SK-N-SH (cell line): ENCODE measurements around the gene DVL1. TPM values are rescaled to one million over a fixed set of nuclear protein-coding genes. Genes with fewer than 3 reads are reported as not detected.

Source experiments
- CTCF ChIA-PET: fragments of 300-600, 350-600 bp; formaldehyde crosslinking; extraction: SDS; loops from one replicate; lab custom pipeline; 2021; lab: Yijun Ruan, JAX
- POLR2A ChIA-PET: fragments of 350-600 bp; sonication (Branson Sonifier 250); formaldehyde crosslinking; extraction: SDS; loops from one replicate; lab custom pipeline; 2020; ENCODE audit warnings: antibody characterized with exemption, inconsistent platforms; lab: Yijun Ruan, JAX
- DNase-seq: peaks from one replicate; pipeline ENCODE4 v3.0.0; 2012
- H2AFZ ChIP-seq: fragments of 200-600 bp; sonication (generic); 2 replicates; pipeline ENCODE4 v1.8.1; 2016; ENCODE audit warnings: antibody characterized with exemption, mild to moderate bottlenecking, low read depth
- H3F3A ChIP-seq: fragments of 200-600 bp; sonication (generic); replicated peaks from 2 replicates; pipeline ENCODE3; 2016; ENCODE audit warnings: antibody characterized with exemption, mild to moderate bottlenecking; ENCODE audit not compliant: insufficient read depth
- H3K27ac ChIP-seq, 2 experiments: fragments of 200-500 bp in 1 of 2; fragments of 200-600 bp in 1 of 2; sonication (Bioruptor generic) in 1 of 2; sonication (generic), shearing (Covaris generic) in 1 of 2; 2 replicates each; pipeline versions ENCODE4 v1.5.1 to v1.6.1; 2014 to 2016; ENCODE audit warnings: low read depth in 2 of 2, inconsistent platforms in 1 of 2, low read length in 1 of 2, mild to moderate bottlenecking in 1 of 2, mixed read lengths in 1 of 2
- H3K27me3 ChIP-seq: fragments of 200-600 bp; sonication (generic), shearing (Covaris generic); 2 replicates; pipeline ENCODE4 v1.6.1; 2016; ENCODE audit warnings: mixed run types; ENCODE audit not compliant: insufficient read depth
- H3K36me3 ChIP-seq, 2 experiments: fragments of 200-500 bp in 1 of 2; fragments of 200-600 bp in 1 of 2; sonication (Bioruptor generic) in 1 of 2; sonication (generic) in 1 of 2; replicated peaks in 1 of 2; 2 replicates each; pipeline versions ENCODE3 to v1.5.1; 2014 to 2016; ENCODE audit warnings: low read length in 1 of 2, mild to moderate bottlenecking in 1 of 2; ENCODE audit not compliant: insufficient read depth in 2 of 2, control insufficient read depth in 1 of 2
- H3K4me1 ChIP-seq, 2 experiments: fragments of 200-500 bp in 1 of 2; fragments of 200-600 bp in 1 of 2; sonication (Bioruptor generic) in 1 of 2; sonication (generic), shearing (Covaris generic) in 1 of 2; 2 replicates each; pipeline versions ENCODE4 v1.5.1 to v1.6.1; 2014 to 2016; ENCODE audit warnings: low read depth in 1 of 2, low read length in 1 of 2, mixed run types in 1 of 2; ENCODE audit not compliant: insufficient read depth in 2 of 2, control insufficient read depth in 1 of 2
- H3K4me2 ChIP-seq: fragments of 200-600 bp; sonication (generic), shearing (Covaris generic); 2 replicates; pipeline ENCODE4 v1.6.1; 2017; ENCODE audit warnings: mixed run types
- H3K4me3 ChIP-seq, 2 experiments: fragments of 200-500 bp in 1 of 2; fragments of 200-600 bp in 1 of 2; sonication (Bioruptor generic) in 1 of 2; sonication (generic), shearing (Covaris generic) in 1 of 2; 2 replicates each; pipeline versions ENCODE4 v1.5.1 to v1.8.1; 2014 to 2016; ENCODE audit warnings: low read depth in 2 of 2, inconsistent platforms in 1 of 2, low read length in 1 of 2, mild to moderate bottlenecking in 1 of 2, mixed read lengths in 1 of 2, moderate library complexity in 1 of 2
- H3K79me2 ChIP-seq: fragments of 200-600 bp; sonication (generic); 2 replicates; pipeline ENCODE4 v1.8.1; 2017; ENCODE audit warnings: mild to moderate bottlenecking; ENCODE audit not compliant: insufficient read depth
- H3K9ac ChIP-seq: fragments of 200-600 bp; sonication (generic); 2 replicates; pipeline ENCODE4 v1.6.1; 2017; ENCODE audit warnings: mixed run types
- H3K9me2 ChIP-seq: fragments of 200-600 bp; sonication (generic); 2 replicates; pipeline ENCODE4 v1.6.1; 2017; ENCODE audit warnings: mixed run types
- H3K9me3 ChIP-seq: fragments of 200-600 bp; sonication (generic); 2 replicates; pipeline ENCODE4 v1.6.1; 2017; ENCODE audit warnings: mixed run types, mild to moderate bottlenecking, moderate library complexity
- H4K20me1 ChIP-seq: fragments of 200-600 bp; sonication (generic); 2 replicates; pipeline ENCODE4 v1.6.1; 2017; ENCODE audit warnings: mild to moderate bottlenecking, mixed run types; ENCODE audit not compliant: insufficient read depth
- CHD2 ChIP-seq: fragments of 150-350 bp; IDR thresholded peaks from 2 replicates; pipeline ENCODE4 v1.6.1; 2018; ENCODE audit warnings: low read length; ENCODE audit not compliant: partially characterized antibody
- ELF1 ChIP-seq: IDR thresholded peaks from 2 replicates; pipeline ENCODE4 v1.4.0; 2012
- EZH2phosphoT487 ChIP-seq: fragments of 200-600 bp; sonication (generic); IDR thresholded peaks from 2 replicates; pipeline ENCODE4 v1.6.1; 2017; ENCODE audit warnings: low read depth, mixed run types, mild to moderate bottlenecking, antibody characterized with exemption, moderate library complexity, borderline replicate concordance
- FOXM1 ChIP-seq: IDR thresholded peaks from 2 replicates; pipeline ENCODE4 v1.4.0; 2012; ENCODE audit warnings: low read depth, mild to moderate bottlenecking
- IRF3 ChIP-seq: fragments of 150-350 bp; IDR thresholded peaks from 2 replicates; pipeline ENCODE4 v1.6.1; 2016; ENCODE audit warnings: mild to moderate bottlenecking, low read depth, low read length
- JUND ChIP-seq: IDR thresholded peaks from 2 replicates; pipeline ENCODE4 v1.4.0; 2012
- MAX ChIP-seq: IDR thresholded peaks from 2 replicates; pipeline ENCODE4 v1.4.0; 2012; ENCODE audit warnings: low read depth
- MXI1 ChIP-seq: IDR thresholded peaks from 2 replicates; pipeline ENCODE4 v1.6.1; 2012; ENCODE audit warnings: mild to moderate bottlenecking, low read depth, low read length, improper control_type of control experiment
- NFIC ChIP-seq: IDR thresholded peaks from 2 replicates; pipeline ENCODE4 v1.4.0; 2012; ENCODE audit warnings: borderline replicate concordance
- NRF1 ChIP-seq: IDR thresholded peaks from 2 replicates; pipeline ENCODE4 v1.6.1; 2012; ENCODE audit warnings: low read depth, mild to moderate bottlenecking, low read length
- POLR2AphosphoS5 ChIP-seq: IDR thresholded peaks from 2 replicates; pipeline ENCODE4 v1.6.1; 2012; ENCODE audit warnings: low read depth, low read length
- TCF12 ChIP-seq: IDR thresholded peaks from 2 replicates; pipeline ENCODE4 v1.4.0; 2012
- USF2 ChIP-seq: fragments of 150-350 bp; IDR thresholded peaks from 2 replicates; pipeline ENCODE4 v1.6.1; 2017; ENCODE audit warnings: antibody characterized with exemption, low read length, low read depth, borderline replicate concordance
- YY1 ChIP-seq: IDR thresholded peaks from 2 replicates; pipeline ENCODE4 v1.4.0; 2012; ENCODE audit warnings: low read depth, mild to moderate bottlenecking
- WGBS: methylation state at CpG from one replicate; pipeline ENCODE4 v1.1.6; 2017; ENCODE audit warnings: low lambda C conversion rate; 5-methylcytosine and 5-hydroxymethylcytosine counted together
- polyA plus RNA-seq, 3 experiments: library from polyadenylated mRNA; depleted of rRNA; stranded (reverse); fragments of >200 nt; gene quantifications; 2 replicates each; pipeline ENCODE4 v1.2.3, GENCODE V29; 2012
- TF ChIP-seq, protein P1 (sequence below): IDR thresholded peaks from 2 replicates; pipeline ENCODE4; 2012
- TF ChIP-seq, protein P2 (sequence below): IDR thresholded peaks from 2 replicates; pipeline ENCODE4 v1.6.1; 2012; ENCODE audit warnings: mild to moderate bottlenecking, low read depth, low read length, moderate library complexity

Gene DVL1
- polyA plus RNA-seq, 1 of the 3 experiments (the other 2 are of a cell fraction) = 32.0 TPM

DNA sequence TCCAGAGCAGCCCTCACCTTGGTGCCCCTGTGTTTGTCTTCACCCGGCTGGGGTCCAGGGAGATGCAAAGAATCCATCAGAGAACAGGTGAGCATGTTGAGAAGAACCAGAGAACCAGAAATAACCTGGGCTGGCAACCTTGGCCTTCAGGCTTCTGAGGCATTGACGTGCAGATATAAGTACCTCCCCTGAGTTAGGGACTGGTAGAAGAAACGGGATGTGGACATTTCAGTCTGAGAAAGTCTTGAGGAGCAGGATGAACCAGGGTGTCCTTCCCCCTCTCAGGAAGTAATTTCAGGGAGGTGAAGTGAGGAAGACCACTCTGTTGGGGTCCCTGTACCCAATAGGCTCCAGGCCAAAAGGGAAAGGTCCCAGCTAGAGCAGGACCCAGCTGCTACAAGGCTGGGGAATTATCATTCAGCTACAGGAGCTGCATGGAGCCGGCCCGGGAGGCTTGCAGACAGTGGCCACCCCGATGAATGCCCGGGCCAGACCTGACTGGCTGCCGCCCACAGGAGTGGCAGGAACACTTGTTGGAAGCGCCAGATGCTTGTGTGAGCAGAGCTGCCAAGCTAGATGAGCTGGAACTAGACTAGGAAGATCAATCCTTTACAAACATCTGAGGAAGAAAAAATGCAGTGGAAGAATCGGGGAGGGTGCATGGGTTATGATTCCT, 27.5 kb upstream of the DVL1 start:
- ChIA-PET POLR2A (no interaction called here), CTCF (interaction anchor here (0.6 to 1.5 kb wide), 5 partner anchors 8 to 129 kb away, joined by 3 to 6 read pairs (median 3); no protein-coding TSS in a partner anchor)
- Histone ChIP-seq H3K27ac (no peak overlapping the region), H2AFZ (no peak overlapping the region), H4K20me1 (no peaks in the 10 kb centered on the region), H3K9me3 (no peaks in the 10 kb centered on the region), H3K4me2 (no peak overlapping the region), H3K79me2 (peaks cover 36% of the 10 kb centered on the region), H3K27me3 (no peaks in the 10 kb centered on the region), H3K36me3 (peaks cover 0 to 8% of the 10 kb centered on the region in 2 experiments), H3K4me1 (peaks cover 0 to 27% of the 10 kb centered on the region in 2 experiments; a peak in 1 of 4 replicates), H3K9me2 (no peaks in the 10 kb centered on the region), H3K9ac (no peak overlapping the region)
- TF ChIP-seq NRF1 = no peak
- TF ChIP-seq IRF3 = no peak
- no peak for TF ChIP-seq CHD2
- TF ChIP-seq TCF12 = no peak
- no peak for TF ChIP-seq ELF1
- no peak for TF ChIP-seq FOXM1
- TF ChIP-seq, protein P1, sequence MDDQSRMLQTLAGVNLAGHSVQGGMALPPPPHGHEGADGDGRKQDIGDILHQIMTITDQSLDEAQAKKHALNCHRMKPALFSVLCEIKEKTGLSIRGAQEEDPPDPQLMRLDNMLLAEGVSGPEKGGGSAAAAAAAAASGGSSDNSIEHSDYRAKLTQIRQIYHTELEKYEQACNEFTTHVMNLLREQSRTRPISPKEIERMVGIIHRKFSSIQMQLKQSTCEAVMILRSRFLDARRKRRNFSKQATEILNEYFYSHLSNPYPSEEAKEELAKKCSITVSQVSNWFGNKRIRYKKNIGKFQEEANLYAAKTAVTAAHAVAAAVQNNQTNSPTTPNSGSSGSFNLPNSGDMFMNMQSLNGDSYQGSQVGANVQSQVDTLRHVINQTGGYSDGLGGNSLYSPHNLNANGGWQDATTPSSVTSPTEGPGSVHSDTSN = no peak
- no peak for TF ChIP-seq JUND
- TF ChIP-seq NFIC = no peak
- no peak for TF ChIP-seq POLR2AphosphoS5
- TF ChIP-seq EZH2phosphoT487 = no peak
- no peak for TF ChIP-seq MAX
- no peak for TF ChIP-seq USF2
- no peak for TF ChIP-seq YY1
- TF ChIP-seq, protein P2, sequence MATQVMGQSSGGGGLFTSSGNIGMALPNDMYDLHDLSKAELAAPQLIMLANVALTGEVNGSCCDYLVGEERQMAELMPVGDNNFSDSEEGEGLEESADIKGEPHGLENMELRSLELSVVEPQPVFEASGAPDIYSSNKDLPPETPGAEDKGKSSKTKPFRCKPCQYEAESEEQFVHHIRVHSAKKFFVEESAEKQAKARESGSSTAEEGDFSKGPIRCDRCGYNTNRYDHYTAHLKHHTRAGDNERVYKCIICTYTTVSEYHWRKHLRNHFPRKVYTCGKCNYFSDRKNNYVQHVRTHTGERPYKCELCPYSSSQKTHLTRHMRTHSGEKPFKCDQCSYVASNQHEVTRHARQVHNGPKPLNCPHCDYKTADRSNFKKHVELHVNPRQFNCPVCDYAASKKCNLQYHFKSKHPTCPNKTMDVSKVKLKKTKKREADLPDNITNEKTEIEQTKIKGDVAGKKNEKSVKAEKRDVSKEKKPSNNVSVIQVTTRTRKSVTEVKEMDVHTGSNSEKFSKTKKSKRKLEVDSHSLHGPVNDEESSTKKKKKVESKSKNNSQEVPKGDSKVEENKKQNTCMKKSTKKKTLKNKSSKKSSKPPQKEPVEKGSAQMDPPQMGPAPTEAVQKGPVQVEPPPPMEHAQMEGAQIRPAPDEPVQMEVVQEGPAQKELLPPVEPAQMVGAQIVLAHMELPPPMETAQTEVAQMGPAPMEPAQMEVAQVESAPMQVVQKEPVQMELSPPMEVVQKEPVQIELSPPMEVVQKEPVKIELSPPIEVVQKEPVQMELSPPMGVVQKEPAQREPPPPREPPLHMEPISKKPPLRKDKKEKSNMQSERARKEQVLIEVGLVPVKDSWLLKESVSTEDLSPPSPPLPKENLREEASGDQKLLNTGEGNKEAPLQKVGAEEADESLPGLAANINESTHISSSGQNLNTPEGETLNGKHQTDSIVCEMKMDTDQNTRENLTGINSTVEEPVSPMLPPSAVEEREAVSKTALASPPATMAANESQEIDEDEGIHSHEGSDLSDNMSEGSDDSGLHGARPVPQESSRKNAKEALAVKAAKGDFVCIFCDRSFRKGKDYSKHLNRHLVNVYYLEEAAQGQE = no peak
- TF ChIP-seq MXI1 = no peak
- TF ChIP-seq, all 33 proteins: peak for 0
- WGBS = 81% methylated on average over 9 of the region's 10 CpGs
- no peak for DNase-seq
- H3F3A ChIP-seq = peaks cover 13% of the 10 kb centered on the region
- no peak overlapping the region for H3K4me3 ChIP-seq
